ENCODE results near the gene MAST2. TPM values are rescaled to one million over a fixed set of nuclear protein-coding genes. Genes with fewer than 3 reads are reported as not detected.

The MAST2 gene
- total and polyA plus RNA-seq, 2 donors (not counting 3 experiments of a cell fraction or from before 2014, with no cell fraction given) = 25.0 to 41.2 TPM

- BruUV-seq (replicated peaks) = no TSS peak
- intact Hi-C loops (cut with micrococcal nuclease) = no loop called here
Observed at GRCh38 chr1:45929257-45929687, 125.9 kb downstream of the MAST2 start.

DNA sequence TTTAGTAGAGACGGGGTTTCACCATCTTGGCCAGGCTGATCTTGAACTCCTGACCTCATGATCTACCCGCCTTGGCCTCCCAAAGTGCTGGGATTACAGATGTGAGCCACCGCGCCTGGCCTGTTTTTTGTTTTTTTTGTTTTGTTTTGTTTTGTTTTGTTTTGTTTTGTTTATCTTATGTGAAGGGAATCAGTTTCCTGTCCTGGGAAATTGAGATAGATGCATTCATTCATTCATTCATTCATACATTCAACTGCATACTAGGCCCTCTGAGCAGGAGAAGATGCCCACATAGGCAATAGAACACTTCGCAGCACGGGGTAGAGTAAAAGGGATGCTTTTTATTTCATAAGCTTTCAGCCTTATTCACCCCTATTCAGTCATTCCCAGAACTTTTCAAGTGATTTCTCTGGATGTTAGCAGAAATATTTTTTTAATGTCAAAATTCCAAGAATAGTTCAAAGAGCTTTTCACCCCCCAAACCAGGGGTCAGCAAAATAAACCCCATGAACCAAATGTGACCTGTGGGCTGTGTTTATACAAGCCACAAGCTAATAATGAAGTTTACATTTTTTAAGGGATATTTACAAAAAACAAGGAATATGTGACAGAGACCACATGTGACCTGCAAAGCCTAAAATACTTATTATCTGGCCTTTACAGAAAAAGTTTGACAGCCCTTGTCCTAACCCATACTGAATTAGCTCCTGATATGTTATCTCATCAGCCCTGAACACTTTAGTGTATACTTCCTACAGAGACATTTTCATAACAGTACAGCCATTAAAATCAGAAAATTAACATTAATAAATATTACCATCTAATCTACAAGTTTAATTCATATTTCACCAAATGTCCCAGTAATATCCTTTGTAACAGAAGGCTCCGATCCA, 127.1 kb downstream of the MAST2 start:
- no peak for FAIRE-seq
- no peaks in the 10 kb centered on the region for H3K9me1 ChIP-seq (replicated peaks; ENCODE audit: control insufficient read depth, extremely low read depth, insufficient read depth, low read length)

More at GRCh38 chr1:45929257-45929687, 125.9 kb downstream of the MAST2 start:
- FAIRE-seq = no peak
- Histone ChIP-seq H3K27me3 (ENCODE audit: control insufficient read depth in 2 of 2, insufficient read depth in 2 of 2, low read length in 2 of 2) (no peaks in the 10 kb centered on the region), H3K36me3 (ENCODE audit: control insufficient read depth in 2 of 2, extremely low read depth in 1 of 2, insufficient read depth in 2 of 2, low read length in 2 of 2) (no peaks in the 10 kb centered on the region), H3K9me3 (replicated peaks; ENCODE audit: control insufficient read depth, insufficient read depth, low read length) (no peaks in the 10 kb centered on the region), H3K4me1 (ENCODE audit: control insufficient read depth, extremely low read depth, insufficient read depth, low read length) (peaks cover 9% of the 10 kb centered on the region), H4K20me1 (replicated peaks; ENCODE audit: control insufficient read depth, extremely low read depth, insufficient read depth, low read length) (no peaks in the 10 kb centered on the region), H3K4me2 (ENCODE audit: insufficient read depth, low read length) (peak overlapping the region; percentile 42), H3K4me3 (replicated peaks in 1 of 3; ENCODE audit: insufficient read depth in 1 of 3, low read depth in 1 of 3, low read length in 3 of 3) (no peak overlapping the region), H3K27ac (ENCODE audit: insufficient read depth, low read depth, low read length) (no peak overlapping the region), H3K79me2 (ENCODE audit: control insufficient read depth, insufficient read depth, low read length) (peaks cover 5% of the 10 kb centered on the region), H3K9me1 (replicated peaks; ENCODE audit: control insufficient read depth, extremely low read depth, insufficient read depth, low read length) (no peaks in the 10 kb centered on the region), H2AFZ (ENCODE audit: low read depth, low read length) (no peak overlapping the region), H3K9ac (replicated peaks; ENCODE audit: extremely low read depth, insufficient read depth, low read length) (peak overlapping the region; percentile 3)
- ChIA-PET POLR2A (no interaction called here), CTCF (interaction anchor here (0.9 to 1.8 kb wide), 6 partner anchors 8 to 294 kb away, joined by 3 to 5 read pairs (median 4); no protein-coding TSS in a partner anchor)
- TF ChIP-seq MAX (IDR thresholded peaks at IDR 0.05; ENCODE audit: insufficient read depth, insufficient read length) (no peak), JUN (IDR thresholded peaks at IDR 0.05; ENCODE audit: borderline replicate concordance, insufficient read depth, insufficient read length, low read depth) (peak; percentile 8), POLR2AphosphoS5 (IDR thresholded peaks at IDR 0.05; ENCODE audit: insufficient read depth, low read depth, low read length) (no peak), POLR2A (IDR thresholded peaks at IDR 0.05; ENCODE audit: low read depth, low read length) (no peak)
- dilution Hi-C loops (cut with MboI; ENCODE audit: extremely low pct_ligation_motif_present, low sequenced_read_pairs) = no loop called here
- DNase-seq (ENCODE audit: low read depth, low spot score) = peak; percentile 65

More for the DNA sequence above, 127.1 kb downstream of the MAST2 start:
- Histone ChIP-seq H3K4me3 (replicated peaks in 1 of 3; ENCODE audit: insufficient read depth in 1 of 3, low read depth in 1 of 3, low read length in 3 of 3) (no peak overlapping the region), H3K9ac (replicated peaks; ENCODE audit: extremely low read depth, insufficient read depth, low read length) (no peak overlapping the region), H3K27ac (ENCODE audit: insufficient read depth, low read depth, low read length) (no peak overlapping the region), H3K36me3 (ENCODE audit: control insufficient read depth in 2 of 2, extremely low read depth in 1 of 2, insufficient read depth in 2 of 2, low read length in 2 of 2) (no peaks in the 10 kb centered on the region), H3K27me3 (ENCODE audit: control insufficient read depth in 2 of 2, insufficient read depth in 2 of 2, low read length in 2 of 2) (no peaks in the 10 kb centered on the region), H3K79me2 (ENCODE audit: control insufficient read depth, insufficient read depth, low read length) (peaks cover 5% of the 10 kb centered on the region), H3K4me1 (ENCODE audit: control insufficient read depth, extremely low read depth, insufficient read depth, low read length) (peaks cover 9% of the 10 kb centered on the region), H3K4me2 (ENCODE audit: insufficient read depth, low read length) (no peak overlapping the region), H2AFZ (ENCODE audit: low read depth, low read length) (no peak overlapping the region), H3K9me3 (replicated peaks; ENCODE audit: control insufficient read depth, insufficient read depth, low read length) (no peaks in the 10 kb centered on the region), H4K20me1 (replicated peaks; ENCODE audit: control insufficient read depth, extremely low read depth, insufficient read depth, low read length) (no peaks in the 10 kb centered on the region)
- CTCF ChIA-PET = no interaction called here
- BruUV-seq (replicated peaks) = no TSS peak
- dilution Hi-C loops (cut with MboI; ENCODE audit: extremely low pct_ligation_motif_present, low sequenced_read_pairs) (no loop called here), intact Hi-C loops (cut with micrococcal nuclease) (no loop called here)
- POLR2A ChIA-PET = no interaction called here
- TF ChIP-seq GATA2 (IDR thresholded peaks at IDR 0.05; ENCODE audit: insufficient read depth, insufficient read length, low read depth, low read length) = no peak
- no peak for TF ChIP-seq POLR2A (IDR thresholded peaks at IDR 0.05; ENCODE audit: low read depth, low read length)
- no peak for TF ChIP-seq FOS (IDR thresholded peaks at IDR 0.05; ENCODE audit: borderline replicate concordance, insufficient read depth, low read length)
- TF ChIP-seq MAX (IDR thresholded peaks at IDR 0.05; ENCODE audit: insufficient read depth, insufficient read length) = no peak
- no peak for TF ChIP-seq CTCF (IDR thresholded peaks at IDR 0.05; ENCODE audit: extremely low read depth in 1 of 2, insufficient read depth in 1 of 2, low read depth in 1 of 2, low read length in 2 of 2)
- TF ChIP-seq POLR2AphosphoS5 (IDR thresholded peaks at IDR 0.05; ENCODE audit: insufficient read depth, low read depth, low read length) = no peak
- no peak for TF ChIP-seq JUN (IDR thresholded peaks at IDR 0.05; ENCODE audit: borderline replicate concordance, insufficient read depth, insufficient read length, low read depth)
- TF ChIP-seq MYC (IDR thresholded peaks at IDR 0.05; ENCODE audit: low read depth, low read length) = no peak
- no peak for TF ChIP-seq EZH2 (IDR thresholded peaks at IDR 0.05; ENCODE audit: borderline replicate concordance, low read depth, low read length, severe bottlenecking)
- no peak for DNase-seq (ENCODE audit: low read depth, low spot score)

All from endothelial cell of umbilical vein (primary cell).